H7 (cell line): ENCODE measurements around the gene ZNF426. TPM values are rescaled to one million over a fixed set of nuclear protein-coding genes. Genes with fewer than 3 reads are reported as not detected.
"Not testable (repeated sequence)": the region's sequence is repeated elsewhere in the genome, so short reads cannot be mapped to it uniquely, and the experiment has no call there.

Experiments
- DNase-seq: peaks from one replicate; pipeline ENCODE4 v3.0.0; 2012
- H3K27me3 ChIP-seq: 2 replicates; pipeline ENCODE4 v1.6.0; 2011; ENCODE audit warnings: mild to moderate bottlenecking, low read length; ENCODE audit not compliant: control insufficient read depth, insufficient read depth
- H3K36me3 ChIP-seq: replicated peaks from 2 replicates; pipeline ENCODE4 v1.5.1; 2011; ENCODE audit warnings: low read length; ENCODE audit not compliant: control insufficient read depth, insufficient read depth
- H3K4me3 ChIP-seq: 2 replicates; pipeline ENCODE4 v1.5.1; 2011; ENCODE audit warnings: low read depth, mild to moderate bottlenecking, control low read depth, low read length, moderate library complexity; ENCODE audit not compliant: insufficient read depth
- total RNA-seq: library from RNA; depleted of rRNA; stranded (reverse); fragments of >200 nt; shearing (Covaris generic); gene quantifications from 2 replicates; pipeline ENCODE4 v1.2.3, GENCODE V29; 2014; rRNA removed

The ZNF426 gene
- 20.0 and 25.2 TPM in 2 replicates for total RNA-seq

GRCh38 chr19:9538183-9539058 lies at the start of gene ZNF426:
Gene ZNF426 (minus strand): TSS chr19:9538645. CDS start chr19:9536232, 2,413 bp downstream.
- Histone ChIP-seq H3K36me3 (peaks cover 15% of the 10 kb centered on the region), H3K27me3 (no peaks in the 10 kb centered on the region), H3K4me3 (peak within 1 kb of the TSS; percentile 85)
- peak; percentile 82 for DNase-seq

- no peaks in the 10 kb centered on the region for H3K27me3 ChIP-seq
- no peak overlapping the region for H3K4me3 ChIP-seq
- H3K36me3 ChIP-seq: no peaks in the 10 kb centered on the region
- DNase-seq: peak; percentile 49
Observed at GRCh38 chr19:9586764-9587163, 48.3 kb upstream of the ZNF426 start.

GRCh38 chr19:9584073-9584833 lies 45.8 kb upstream of the ZNF426 start, which contains the start of gene ZNF121:
Gene ZNF121 (minus strand): TSS chr19:9584504. CDS start chr19:9568097, 16,407 bp downstream.
- H3K4me3 ChIP-seq: peak within 1 kb of the TSS; percentile 90
- peaks cover under 1% of the 10 kb centered on the region; the same call in 1 of the 2 replicates for H3K36me3 ChIP-seq
- peak; percentile 89 for DNase-seq
- no peaks in the 10 kb centered on the region for H3K27me3 ChIP-seq

GRCh38 chr19:9582081-9582725 lies 43.8 kb upstream of the ZNF426 start:
- DNase-seq, H3K4me3 ChIP-seq, H3K36me3 ChIP-seq, H3K27me3 ChIP-seq: not testable (repeated sequence)

- H3K4me3 ChIP-seq: no peak overlapping the region
- no peaks in the 10 kb centered on the region for H3K27me3 ChIP-seq
- peaks cover 2% of the 10 kb centered on the region for H3K36me3 ChIP-seq
- DNase-seq: no peak
Observed at GRCh38 chr19:9580728-9581127, 42.3 kb upstream of the ZNF426 start.

- Histone ChIP-seq H3K27me3 (no peaks in the 10 kb centered on the region), H3K36me3 (peaks cover 35% of the 10 kb centered on the region), H3K4me3 (no peak overlapping the region)
- no peak for DNase-seq
Observed at GRCh38 chr19:9570255-9570654, 31.8 kb upstream of the ZNF426 start.

- no peak for DNase-seq
- Histone ChIP-seq H3K36me3 (peaks cover 58% of the 10 kb centered on the region), H3K27me3 (no peaks in the 10 kb centered on the region), H3K4me3 (no peak overlapping the region)
Observed at GRCh38 chr19:9566729-9567128, 28.3 kb upstream of the ZNF426 start.

- no peak for DNase-seq
- no peaks in the 10 kb centered on the region for H3K27me3 ChIP-seq
- H3K4me3 ChIP-seq: no peak overlapping the region
- peaks cover 61% of the 10 kb centered on the region for H3K36me3 ChIP-seq
Observed at GRCh38 chr19:9565900-9566705, 27.7 kb upstream of the ZNF426 start.

- DNase-seq: no peak
- H3K36me3 ChIP-seq: no peaks in the 10 kb centered on the region
- no peaks in the 10 kb centered on the region for H3K27me3 ChIP-seq
Observed at GRCh38 chr19:9552536-9553274, 14.3 kb upstream of the ZNF426 start.

GRCh38 chr19:9547870-9548269 lies 9.4 kb upstream of the ZNF426 start:
- H3K4me3 ChIP-seq: no peak overlapping the region
- H3K27me3 ChIP-seq: no peaks in the 10 kb centered on the region
- DNase-seq: no peak
- no peaks in the 10 kb centered on the region for H3K36me3 ChIP-seq

More at GRCh38 chr19:9552536-9553274, 14.3 kb upstream of the ZNF426 start:
- H3K4me3 ChIP-seq: no peak overlapping the region

GRCh38 chr19:9541281-9541680 lies 2.8 kb upstream of the ZNF426 start:
- H3K27me3 ChIP-seq, DNase-seq, H3K36me3 ChIP-seq, H3K4me3 ChIP-seq: not testable (repeated sequence)

- H3K27me3 ChIP-seq, H3K4me3 ChIP-seq, DNase-seq, H3K36me3 ChIP-seq: not testable (repeated sequence)
Observed at GRCh38 chr19:9539921-9540320, 1.5 kb upstream of the ZNF426 start.

GRCh38 chr19:9539201-9539600 lies 756 bp upstream of the ZNF426 start:
- H3K27me3 ChIP-seq, H3K36me3 ChIP-seq, DNase-seq, H3K4me3 ChIP-seq: not testable (repeated sequence)
